ENCODE measurements around the gene SRA1.

The SRA1 gene

GRCh38 chr5:140542972-140543371, 14.3 kb downstream of the SRA1 start:
- Histone ChIP-seq H3K56ac (ENCODE audit: low read length) (no peak overlapping the region), H2AK5ac (ENCODE audit: low read length) (no peak overlapping the region), H3K27me3 (ENCODE audit: insufficient read depth, low read length, poor library complexity) (no peaks in the 10 kb centered on the region), H3K79me1 (ENCODE audit: low read length) (no peaks in the 10 kb centered on the region), H3K9ac (ENCODE audit: low read length) (no peak overlapping the region), H3K4me2 (ENCODE audit: low read length) (no peak overlapping the region), H4K8ac (ENCODE audit: low read depth, low read length) (no peak overlapping the region), H3K4me1 (ENCODE audit: control insufficient read depth, low read depth, low read length) (no peaks in the 10 kb centered on the region), H2BK5ac (ENCODE audit: low read length) (no peak overlapping the region), H3K27ac (ENCODE audit: low read depth, low read length) (no peak overlapping the region), H3K79me2 (ENCODE audit: control insufficient read depth, insufficient read depth, low read length) (no peaks in the 10 kb centered on the region), H3K4ac (ENCODE audit: low read depth, low read length) (no peak overlapping the region), H4K5ac (ENCODE audit: low read length) (no peak overlapping the region), H3K18ac (ENCODE audit: low read length) (no peak overlapping the region), H2BK120ac (ENCODE audit: low read depth, low read length) (no peak overlapping the region), H3K4me3 (ENCODE audit: low read length) (no peak overlapping the region), H3K23ac (ENCODE audit: low read length) (no peak overlapping the region), H2BK15ac (replicated peaks; ENCODE audit: low read depth) (no peak overlapping the region), H3K36me3 (ENCODE audit: control insufficient read depth, insufficient read depth, low read length) (no peaks in the 10 kb centered on the region)
- DNase-seq = no peak
- WGBS (ENCODE audit: extremely low coverage, insufficient coverage, low lambda C conversion rate) = no CpG with 5 or more reads among the region's 5 CpGs

GRCh38 chr5:140540227-140540626, 17.0 kb downstream of the SRA1 start:
- no peak overlapping the region for H3K18ac ChIP-seq (ENCODE audit: low read length)
- no peak for DNase-seq
- H3K79me2 ChIP-seq (ENCODE audit: control insufficient read depth, insufficient read depth, low read length) = no peaks in the 10 kb centered on the region
- H3K23ac ChIP-seq (ENCODE audit: low read length) = no peak overlapping the region
- no peak overlapping the region for H4K5ac ChIP-seq (ENCODE audit: low read length)
- H2BK15ac ChIP-seq (replicated peaks; ENCODE audit: low read depth) = no peak overlapping the region
- H3K36me3 ChIP-seq (ENCODE audit: control insufficient read depth, insufficient read depth, low read length) = no peaks in the 10 kb centered on the region
- no peak overlapping the region for H2BK5ac ChIP-seq (ENCODE audit: low read length)
- no CpG with 5 or more reads among the region's 1 CpG for WGBS (ENCODE audit: extremely low coverage, insufficient coverage, low lambda C conversion rate)
- H3K9ac ChIP-seq (ENCODE audit: low read length) = no peak overlapping the region
- no peak overlapping the region for H2BK120ac ChIP-seq (ENCODE audit: low read depth, low read length)
- H3K4me3 ChIP-seq (ENCODE audit: low read length) = no peak overlapping the region
- no peak overlapping the region for H3K4me2 ChIP-seq (ENCODE audit: low read length)
- H3K4ac ChIP-seq (ENCODE audit: low read depth, low read length) = no peak overlapping the region
- no peaks in the 10 kb centered on the region for H3K79me1 ChIP-seq (ENCODE audit: low read length)
- no peak overlapping the region for H3K56ac ChIP-seq (ENCODE audit: low read length)
- no peak overlapping the region for H4K8ac ChIP-seq (ENCODE audit: low read depth, low read length)
- H2AK5ac ChIP-seq (ENCODE audit: low read length) = no peak overlapping the region
- H3K4me1 ChIP-seq (ENCODE audit: control insufficient read depth, low read depth, low read length) = no peaks in the 10 kb centered on the region
- H3K27me3 ChIP-seq (ENCODE audit: insufficient read depth, low read length, poor library complexity) = no peaks in the 10 kb centered on the region
- no peak overlapping the region for H3K27ac ChIP-seq (ENCODE audit: low read depth, low read length)

- no peak overlapping the region for H3K4me3 ChIP-seq (ENCODE audit: low read length)
These were observed 33.3 kb downstream of the SRA1 start for GRCh38 chr5:140524003-140524402.

GRCh38 chr5:140513124-140513523, 44.1 kb downstream of the SRA1 start:
- Histone ChIP-seq H3K4me3 (ENCODE audit: low read length) (no peak overlapping the region), H3K9ac (ENCODE audit: low read length) (no peak overlapping the region), H4K5ac (ENCODE audit: low read length) (no peak overlapping the region), H3K23ac (ENCODE audit: low read length) (no peak overlapping the region), H3K4me2 (ENCODE audit: low read length) (no peak overlapping the region), H3K36me3 (ENCODE audit: control insufficient read depth, insufficient read depth, low read length) (peaks cover 1% of the 10 kb centered on the region), H4K8ac (ENCODE audit: low read depth, low read length) (no peak overlapping the region), H3K79me2 (ENCODE audit: control insufficient read depth, insufficient read depth, low read length) (no peaks in the 10 kb centered on the region), H3K4ac (ENCODE audit: low read depth, low read length) (no peak overlapping the region), H3K27ac (ENCODE audit: low read depth, low read length) (no peak overlapping the region), H2BK120ac (ENCODE audit: low read depth, low read length) (no peak overlapping the region), H2BK5ac (ENCODE audit: low read length) (no peak overlapping the region), H2AK5ac (ENCODE audit: low read length) (no peak overlapping the region), H3K18ac (ENCODE audit: low read length) (no peak overlapping the region), H3K4me1 (ENCODE audit: control insufficient read depth, low read depth, low read length) (no peaks in the 10 kb centered on the region), H3K56ac (ENCODE audit: low read length) (no peak overlapping the region), H3K79me1 (ENCODE audit: low read length) (no peaks in the 10 kb centered on the region), H2BK15ac (replicated peaks; ENCODE audit: low read depth) (no peak overlapping the region), H3K27me3 (ENCODE audit: insufficient read depth, low read length, poor library complexity) (no peaks in the 10 kb centered on the region)
- no CpG with 5 or more reads among the region's 2 CpGs for WGBS (ENCODE audit: extremely low coverage, insufficient coverage, low lambda C conversion rate)
- DNase-seq = no peak

More at GRCh38 chr5:140524003-140524402, 33.3 kb downstream of the SRA1 start:
- H3K4ac ChIP-seq (ENCODE audit: low read depth, low read length) = no peak overlapping the region
- peaks cover 4% of the 10 kb centered on the region for H3K36me3 ChIP-seq (ENCODE audit: control insufficient read depth, insufficient read depth, low read length)
- H3K27me3 ChIP-seq (ENCODE audit: insufficient read depth, low read length, poor library complexity) = no peaks in the 10 kb centered on the region
- no peak overlapping the region for H3K9ac ChIP-seq (ENCODE audit: low read length)
- no peaks in the 10 kb centered on the region for H3K79me2 ChIP-seq (ENCODE audit: control insufficient read depth, insufficient read depth, low read length)
- no peak overlapping the region for H3K18ac ChIP-seq (ENCODE audit: low read length)
- no peak overlapping the region for H2BK15ac ChIP-seq (replicated peaks; ENCODE audit: low read depth)
- H3K56ac ChIP-seq (ENCODE audit: low read length) = no peak overlapping the region
- H4K5ac ChIP-seq (ENCODE audit: low read length) = no peak overlapping the region
- H3K23ac ChIP-seq (ENCODE audit: low read length) = no peak overlapping the region
- no peak overlapping the region for H2AK5ac ChIP-seq (ENCODE audit: low read length)
- no peaks in the 10 kb centered on the region for H3K4me1 ChIP-seq (ENCODE audit: control insufficient read depth, low read depth, low read length)
- H3K27ac ChIP-seq (ENCODE audit: low read depth, low read length) = no peak overlapping the region
- H3K79me1 ChIP-seq (ENCODE audit: low read length) = no peaks in the 10 kb centered on the region
- H3K4me2 ChIP-seq (ENCODE audit: low read length) = no peak overlapping the region
- no peak overlapping the region for H4K8ac ChIP-seq (ENCODE audit: low read depth, low read length)
- H2BK120ac ChIP-seq (ENCODE audit: low read depth, low read length) = no peak overlapping the region
- no peak overlapping the region for H2BK5ac ChIP-seq (ENCODE audit: low read length)
- no CpG with 5 or more reads among the region's 2 CpGs for WGBS (ENCODE audit: extremely low coverage, insufficient coverage, low lambda C conversion rate)
- no peak for DNase-seq

- H3K9ac ChIP-seq (ENCODE audit: low read length) = no peak overlapping the region
- no peak overlapping the region for H2BK5ac ChIP-seq (ENCODE audit: low read length)
- no peaks in the 10 kb centered on the region for H3K79me2 ChIP-seq (ENCODE audit: control insufficient read depth, insufficient read depth, low read length)
- H3K36me3 ChIP-seq (ENCODE audit: control insufficient read depth, insufficient read depth, low read length) = peaks cover 7% of the 10 kb centered on the region
- H3K4me2 ChIP-seq (ENCODE audit: low read length) = no peak overlapping the region
- whole genome bisulfite sequencing (ENCODE audit: extremely low coverage, insufficient coverage, low lambda C conversion rate) = no CpG with 5 or more reads among the region's 4 CpGs
- no peak overlapping the region for H2BK15ac ChIP-seq (replicated peaks; ENCODE audit: low read depth)
- H2BK120ac ChIP-seq (ENCODE audit: low read depth, low read length) = no peak overlapping the region
- H3K4me1 ChIP-seq (ENCODE audit: control insufficient read depth, low read depth, low read length) = no peaks in the 10 kb centered on the region
- no peak overlapping the region for H3K4ac ChIP-seq (ENCODE audit: low read depth, low read length)
- H3K23ac ChIP-seq (ENCODE audit: low read length) = no peak overlapping the region
- H3K27me3 ChIP-seq (ENCODE audit: insufficient read depth, low read length, poor library complexity) = no peaks in the 10 kb centered on the region
- no peak overlapping the region for H3K18ac ChIP-seq (ENCODE audit: low read length)
- no peak overlapping the region for H4K8ac ChIP-seq (ENCODE audit: low read depth, low read length)
- no peak overlapping the region for H2AK5ac ChIP-seq (ENCODE audit: low read length)
- no peak overlapping the region for H3K27ac ChIP-seq (ENCODE audit: low read depth, low read length)
- no peak overlapping the region for H3K56ac ChIP-seq (ENCODE audit: low read length)
- no peak for DNase-seq
- H3K4me3 ChIP-seq (ENCODE audit: low read length) = no peak overlapping the region
- no peak overlapping the region for H4K5ac ChIP-seq (ENCODE audit: low read length)
- no peaks in the 10 kb centered on the region for H3K79me1 ChIP-seq (ENCODE audit: low read length)
These were observed 47.4 kb downstream of the SRA1 start for GRCh38 chr5:140509898-140510297.

- DNase-seq = no peak
- H2BK15ac ChIP-seq (replicated peaks; ENCODE audit: low read depth) = no peak overlapping the region
- H3K9ac ChIP-seq (ENCODE audit: low read length) = no peak overlapping the region
- no peaks in the 10 kb centered on the region for H3K4me1 ChIP-seq (ENCODE audit: control insufficient read depth, low read depth, low read length)
- no peaks in the 10 kb centered on the region for H3K79me1 ChIP-seq (ENCODE audit: low read length)
- H3K79me2 ChIP-seq (ENCODE audit: control insufficient read depth, insufficient read depth, low read length) = no peaks in the 10 kb centered on the region
- WGBS (ENCODE audit: extremely low coverage, insufficient coverage, low lambda C conversion rate) = no CpG with 5 or more reads among the region's 2 CpGs
- no peak overlapping the region for H4K8ac ChIP-seq (ENCODE audit: low read depth, low read length)
- H3K18ac ChIP-seq (ENCODE audit: low read length) = no peak overlapping the region
- no peak overlapping the region for H3K27ac ChIP-seq (ENCODE audit: low read depth, low read length)
- H3K4ac ChIP-seq (ENCODE audit: low read depth, low read length) = no peak overlapping the region
- no peaks in the 10 kb centered on the region for H3K27me3 ChIP-seq (ENCODE audit: insufficient read depth, low read length, poor library complexity)
- H2AK5ac ChIP-seq (ENCODE audit: low read length) = no peak overlapping the region
- no peak overlapping the region for H4K5ac ChIP-seq (ENCODE audit: low read length)
- H3K4me3 ChIP-seq (ENCODE audit: low read length) = no peak overlapping the region
- peaks cover 5% of the 10 kb centered on the region for H3K36me3 ChIP-seq (ENCODE audit: control insufficient read depth, insufficient read depth, low read length)
- no peak overlapping the region for H3K4me2 ChIP-seq (ENCODE audit: low read length)
- no peak overlapping the region for H2BK5ac ChIP-seq (ENCODE audit: low read length)
- no peak overlapping the region for H3K56ac ChIP-seq (ENCODE audit: low read length)
- no peak overlapping the region for H3K23ac ChIP-seq (ENCODE audit: low read length)
- no peak overlapping the region for H2BK120ac ChIP-seq (ENCODE audit: low read depth, low read length)
These were observed 54.4 kb downstream of the SRA1 start for GRCh38 chr5:140502834-140503233.
